Activated naive CD8-positive, alpha-beta T cell treated with anti-CD3 and anti-CD28 coated beads, Interleukin-2, amount 50 U/mL, for 24 hours (primary cell): ENCODE measurements around the gene PTPRN2.
"Not testable (repeated sequence)": the region's sequence is repeated elsewhere in the genome, so short reads cannot be mapped to it uniquely, and the experiment has no call there.

ENCODE experiments used
- ATAC-seq: fragments of 150-1000 bp; cut with Tn5 transposase; one replicate; pipeline ENCODE4 v1.10.0; 2021
- DNase-seq: peaks from one replicate; pipeline ENCODE4 v3.0.0; 2021
- H3K27ac Mint-ChIP-seq: one replicate; pipeline ENCODE4 v1.8.0; 2021; ENCODE audit warnings: mild to moderate bottlenecking, mixed read lengths
- H3K27me3 Mint-ChIP-seq: one replicate; pipeline ENCODE4 v1.8.0; 2021; ENCODE audit warnings: mixed read lengths
- H3K36me3 Mint-ChIP-seq: one replicate; pipeline ENCODE4 v1.8.0; 2021; ENCODE audit warnings: low read depth, mixed read lengths
- H3K4me1 Mint-ChIP-seq: one replicate; pipeline ENCODE4 v1.8.0; 2021; ENCODE audit warnings: mixed read lengths
- H3K4me3 Mint-ChIP-seq: one replicate; pipeline ENCODE4 v1.8.0; 2021; ENCODE audit warnings: mild to moderate bottlenecking, moderate library complexity, mixed read lengths
- H3K9me3 Mint-ChIP-seq: one replicate; pipeline ENCODE4 v1.8.0; 2021; ENCODE audit warnings: mixed read lengths

Gene PTPRN2

GRCh38 chr7:158518980-158519632 lies 68.5 kb downstream of the PTPRN2 start:
- no peak for DNase-seq
- no peak for ATAC-seq

GRCh38 chr7:158517571-158517970 lies 70.1 kb downstream of the PTPRN2 start:
- DNase-seq (no peak), ATAC-seq (no peak)
- H3K27ac Mint-ChIP-seq, result no peak overlapping the region
- H3K4me1 Mint-ChIP-seq, result no peaks in the 10 kb centered on the region
- H3K4me3 Mint-ChIP-seq, result no peak overlapping the region
- no peaks in the 10 kb centered on the region for H3K36me3 Mint-ChIP-seq
- peaks cover 9% of the 10 kb centered on the region for H3K9me3 Mint-ChIP-seq
- peaks cover 8% of the 10 kb centered on the region for H3K27me3 Mint-ChIP-seq

More at GRCh38 chr7:158518980-158519632, 68.5 kb downstream of the PTPRN2 start:
- no peaks in the 10 kb centered on the region for H3K36me3 Mint-ChIP-seq
- H3K27me3 Mint-ChIP-seq, result peaks cover 8% of the 10 kb centered on the region
- H3K27ac Mint-ChIP-seq, result no peak overlapping the region
- H3K9me3 Mint-ChIP-seq, result peaks cover 3% of the 10 kb centered on the region
- no peaks in the 10 kb centered on the region for H3K4me1 Mint-ChIP-seq
- no peak overlapping the region for H3K4me3 Mint-ChIP-seq

- H3K36me3 Mint-ChIP-seq, result no peaks in the 10 kb centered on the region
- ATAC-seq (no peak), DNase-seq (no peak)
- H3K4me1 Mint-ChIP-seq, result no peaks in the 10 kb centered on the region
- peaks cover 14% of the 10 kb centered on the region for H3K9me3 Mint-ChIP-seq
- H3K27me3 Mint-ChIP-seq, result peaks cover 8% of the 10 kb centered on the region
- no peak overlapping the region for H3K27ac Mint-ChIP-seq
- no peak overlapping the region for H3K4me3 Mint-ChIP-seq
Measured at GRCh38 chr7:158517072-158517471, 70.6 kb downstream of the PTPRN2 start.

- Mint-ChIP-seq H3K4me3 (no peak overlapping the region), H3K4me1 (no peaks in the 10 kb centered on the region), H3K36me3 (no peaks in the 10 kb centered on the region), H3K9me3 (peaks cover 20% of the 10 kb centered on the region), H3K27me3 (peaks cover 8% of the 10 kb centered on the region), H3K27ac (no peak overlapping the region)
- ATAC-seq (no peak), DNase-seq (no peak)
Measured at GRCh38 chr7:158516524-158516923, 71.1 kb downstream of the PTPRN2 start.

GRCh38 chr7:158512869-158513268 lies 74.8 kb downstream of the PTPRN2 start:
- no peaks in the 10 kb centered on the region for H3K36me3 Mint-ChIP-seq

GRCh38 chr7:158512042-158512441 lies 75.6 kb downstream of the PTPRN2 start:
- ATAC-seq, result no peak

More at GRCh38 chr7:158512869-158513268, 74.8 kb downstream of the PTPRN2 start:
- H3K9me3 Mint-ChIP-seq, result peaks cover 35% of the 10 kb centered on the region
- H3K27me3 Mint-ChIP-seq, result peaks cover 5% of the 10 kb centered on the region
- H3K4me3 Mint-ChIP-seq, result no peak overlapping the region
- no peak overlapping the region for H3K27ac Mint-ChIP-seq
- no peak for DNase-seq
- ATAC-seq, result no peak
- no peaks in the 10 kb centered on the region for H3K4me1 Mint-ChIP-seq

GRCh38 chr7:158508802-158509385 lies 78.7 kb downstream of the PTPRN2 start:
- no peak overlapping the region for H3K27ac Mint-ChIP-seq

More at GRCh38 chr7:158512042-158512441, 75.6 kb downstream of the PTPRN2 start:
- DNase-seq, result no peak
- H3K36me3 Mint-ChIP-seq, result no peaks in the 10 kb centered on the region
- H3K4me1 Mint-ChIP-seq, result no peaks in the 10 kb centered on the region
- H3K4me3 Mint-ChIP-seq, result no peak overlapping the region
- H3K9me3 Mint-ChIP-seq, result peaks cover 38% of the 10 kb centered on the region
- peaks cover 5% of the 10 kb centered on the region for H3K27me3 Mint-ChIP-seq
- H3K27ac Mint-ChIP-seq, result no peak overlapping the region

GRCh38 chr7:158508321-158508720 lies 79.3 kb downstream of the PTPRN2 start:
- H3K36me3 Mint-ChIP-seq, H3K4me1 Mint-ChIP-seq, H3K4me3 Mint-ChIP-seq, DNase-seq, H3K27me3 Mint-ChIP-seq, ATAC-seq, H3K27ac Mint-ChIP-seq: not testable (repeated sequence)
- peaks cover 39% of the 10 kb centered on the region for H3K9me3 Mint-ChIP-seq

More at GRCh38 chr7:158508802-158509385, 78.7 kb downstream of the PTPRN2 start:
- H3K4me1 Mint-ChIP-seq, result no peaks in the 10 kb centered on the region
- DNase-seq, result no peak
- H3K36me3 Mint-ChIP-seq, result no peaks in the 10 kb centered on the region
- H3K27me3 Mint-ChIP-seq, result peaks cover 2% of the 10 kb centered on the region
- H3K9me3 Mint-ChIP-seq, result peaks cover 39% of the 10 kb centered on the region
- H3K4me3 Mint-ChIP-seq, result no peak overlapping the region
- no peak for ATAC-seq

GRCh38 chr7:158507917-158508316 lies 79.7 kb downstream of the PTPRN2 start:
- ATAC-seq (no peak), DNase-seq (no peak)
- peaks cover 36% of the 10 kb centered on the region for H3K9me3 Mint-ChIP-seq
- no peaks in the 10 kb centered on the region for H3K4me1 Mint-ChIP-seq
- H3K27me3 Mint-ChIP-seq, result peaks cover 7% of the 10 kb centered on the region
- no peak overlapping the region for H3K4me3 Mint-ChIP-seq
- H3K36me3 Mint-ChIP-seq, result no peaks in the 10 kb centered on the region
- no peak overlapping the region for H3K27ac Mint-ChIP-seq

- not testable (repeated sequence) for H3K36me3 Mint-ChIP-seq, H3K27me3 Mint-ChIP-seq, H3K27ac Mint-ChIP-seq, H3K4me3 Mint-ChIP-seq, DNase-seq, H3K4me1 Mint-ChIP-seq, ATAC-seq
- H3K9me3 Mint-ChIP-seq, result peaks cover 28% of the 10 kb centered on the region
Measured at GRCh38 chr7:158507175-158507574, 80.4 kb downstream of the PTPRN2 start.

GRCh38 chr7:158506626-158507025 lies 81.0 kb downstream of the PTPRN2 start:
- no peaks in the 10 kb centered on the region for H3K36me3 Mint-ChIP-seq
- no peaks in the 10 kb centered on the region for H3K4me1 Mint-ChIP-seq
- H3K27me3 Mint-ChIP-seq, result peaks cover 7% of the 10 kb centered on the region
- peaks cover 23% of the 10 kb centered on the region for H3K9me3 Mint-ChIP-seq
- no peak overlapping the region for H3K27ac Mint-ChIP-seq
- no peak for ATAC-seq
- DNase-seq, result no peak
- no peak overlapping the region for H3K4me3 Mint-ChIP-seq

- no peaks in the 10 kb centered on the region for H3K36me3 Mint-ChIP-seq
- no peaks in the 10 kb centered on the region for H3K4me1 Mint-ChIP-seq
- ATAC-seq (no peak), DNase-seq (no peak)
- no peak overlapping the region for H3K4me3 Mint-ChIP-seq
- no peak overlapping the region for H3K27ac Mint-ChIP-seq
- peaks cover 17% of the 10 kb centered on the region for H3K9me3 Mint-ChIP-seq
- peaks cover 7% of the 10 kb centered on the region for H3K27me3 Mint-ChIP-seq
Measured at GRCh38 chr7:158505683-158506082, 81.9 kb downstream of the PTPRN2 start.

GRCh38 chr7:158502068-158502750 lies 85.4 kb downstream of the PTPRN2 start:
- H3K27me3 Mint-ChIP-seq, result peaks cover 20% of the 10 kb centered on the region
- no peaks in the 10 kb centered on the region for H3K36me3 Mint-ChIP-seq
- H3K27ac Mint-ChIP-seq, result no peak overlapping the region
- ATAC-seq (no peak), DNase-seq (no peak)
- peaks cover 3% of the 10 kb centered on the region for H3K9me3 Mint-ChIP-seq
- H3K4me3 Mint-ChIP-seq, result no peak overlapping the region
- no peaks in the 10 kb centered on the region for H3K4me1 Mint-ChIP-seq

- Mint-ChIP-seq H3K4me3 (no peak overlapping the region), H3K27ac (no peak overlapping the region), H3K27me3 (peaks cover 20% of the 10 kb centered on the region), H3K4me1 (no peaks in the 10 kb centered on the region), H3K36me3 (no peaks in the 10 kb centered on the region), H3K9me3 (peaks cover 3% of the 10 kb centered on the region)
- no peak for DNase-seq
- no peak for ATAC-seq
Measured at GRCh38 chr7:158501393-158502067, 86.1 kb downstream of the PTPRN2 start.
